Bronchial epithelial cell (primary cell): ENCODE data around the gene EXOC1. TPM values are rescaled to one million over a fixed set of nuclear protein-coding genes. Genes with fewer than 3 reads are reported as not detected.
A peak's percentile ranks its signal among the peaks of the same experiment; 100 is the strongest.

ENCODE experiments used
- DNase-seq: peaks from one replicate; pipeline ENCODE4 v3.0.0-alpha.2; 2010; ENCODE audit warnings: low read depth
- FAIRE-seq: peaks from 2 replicates; lab custom pipeline; 2011; peaks lifted over from hg19 to GRCh38; lab: Jason Lieb, UNC
- H3K27me3 ChIP-seq: 2 replicates; pipeline ENCODE4 v1.5.1; 2011; ENCODE audit warnings: low read length; ENCODE audit not compliant: control insufficient read depth, insufficient read depth
- H3K36me3 ChIP-seq: 2 replicates; pipeline ENCODE4 v1.5.1; 2011; ENCODE audit warnings: low read length; ENCODE audit not compliant: control insufficient read depth, insufficient read depth
- H3K4me3 ChIP-seq: 2 replicates; pipeline ENCODE4 v1.5.1; 2011; ENCODE audit warnings: mild to moderate bottlenecking, low read depth, low read length, control low read depth
- total RNA-seq: library from RNA; depleted of rRNA; stranded (reverse); fragments of >200 nt; gene quantifications from 2 replicates; pipeline ENCODE4 v1.2.1, GENCODE V29; 2014
- TF ChIP-seq, protein P1 (sequence below): IDR thresholded peaks from 2 replicates; pipeline ENCODE4 v1.5.1; 2011; ENCODE audit warnings: mild to moderate bottlenecking, moderate library complexity, low read length, control low read depth, inconsistent platforms; ENCODE audit not compliant: insufficient read depth, severe bottlenecking

Gene EXOC1
- total RNA-seq, 1 donor from 2014 or later, result 36.9 TPM

DNA sequence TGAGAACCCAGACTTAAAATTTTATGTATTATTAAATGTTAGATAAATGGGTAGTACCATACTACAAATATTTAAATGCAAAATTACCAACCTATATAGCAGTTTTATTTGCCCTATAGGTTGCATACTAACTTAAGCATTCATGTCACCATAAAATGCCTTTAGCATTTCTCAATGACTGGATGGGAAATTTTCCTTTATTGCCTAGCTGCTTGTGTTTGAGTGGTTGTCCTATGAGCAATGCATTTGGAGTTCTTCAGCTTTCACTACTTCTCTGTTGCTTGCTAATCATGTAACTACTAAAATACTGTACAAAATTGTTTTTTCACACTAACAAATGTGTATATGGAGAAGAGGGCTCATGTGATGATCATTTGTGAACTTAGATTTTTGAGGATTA, 51.1 kb downstream of the EXOC1 start:
- TF ChIP-seq, protein P1, sequence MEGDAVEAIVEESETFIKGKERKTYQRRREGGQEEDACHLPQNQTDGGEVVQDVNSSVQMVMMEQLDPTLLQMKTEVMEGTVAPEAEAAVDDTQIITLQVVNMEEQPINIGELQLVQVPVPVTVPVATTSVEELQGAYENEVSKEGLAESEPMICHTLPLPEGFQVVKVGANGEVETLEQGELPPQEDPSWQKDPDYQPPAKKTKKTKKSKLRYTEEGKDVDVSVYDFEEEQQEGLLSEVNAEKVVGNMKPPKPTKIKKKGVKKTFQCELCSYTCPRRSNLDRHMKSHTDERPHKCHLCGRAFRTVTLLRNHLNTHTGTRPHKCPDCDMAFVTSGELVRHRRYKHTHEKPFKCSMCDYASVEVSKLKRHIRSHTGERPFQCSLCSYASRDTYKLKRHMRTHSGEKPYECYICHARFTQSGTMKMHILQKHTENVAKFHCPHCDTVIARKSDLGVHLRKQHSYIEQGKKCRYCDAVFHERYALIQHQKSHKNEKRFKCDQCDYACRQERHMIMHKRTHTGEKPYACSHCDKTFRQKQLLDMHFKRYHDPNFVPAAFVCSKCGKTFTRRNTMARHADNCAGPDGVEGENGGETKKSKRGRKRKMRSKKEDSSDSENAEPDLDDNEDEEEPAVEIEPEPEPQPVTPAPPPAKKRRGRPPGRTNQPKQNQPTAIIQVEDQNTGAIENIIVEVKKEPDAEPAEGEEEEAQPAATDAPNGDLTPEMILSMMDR, result no peak
- Histone ChIP-seq H3K27me3 (no peaks in the 10 kb centered on the region), H3K36me3 (no peaks in the 10 kb centered on the region), H3K4me3 (no peak overlapping the region)
- DNase-seq (no peak), FAIRE-seq (no peak)

DNA sequence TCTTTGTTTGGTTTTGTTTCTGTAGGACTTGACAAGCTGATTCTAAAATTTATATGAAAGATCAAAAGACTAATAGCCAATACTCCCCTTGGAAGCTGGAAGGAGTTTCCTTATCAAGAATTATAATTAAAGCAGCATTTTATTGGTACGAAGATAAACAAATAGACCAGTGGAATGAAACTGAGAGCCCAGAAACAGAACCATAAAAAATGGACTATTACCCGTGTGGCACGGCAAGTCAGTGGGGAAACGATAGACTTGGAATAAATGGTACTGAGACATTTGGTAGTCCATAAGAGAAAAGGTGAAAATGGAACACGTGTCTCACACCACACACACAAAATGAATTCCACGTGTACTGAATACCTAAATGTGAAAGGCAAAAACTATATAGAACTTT, 52.9 kb downstream of the EXOC1 start:
- no peaks in the 10 kb centered on the region for H3K27me3 ChIP-seq
- TF ChIP-seq, protein P1, result no peak
- no peak for FAIRE-seq

DNA sequence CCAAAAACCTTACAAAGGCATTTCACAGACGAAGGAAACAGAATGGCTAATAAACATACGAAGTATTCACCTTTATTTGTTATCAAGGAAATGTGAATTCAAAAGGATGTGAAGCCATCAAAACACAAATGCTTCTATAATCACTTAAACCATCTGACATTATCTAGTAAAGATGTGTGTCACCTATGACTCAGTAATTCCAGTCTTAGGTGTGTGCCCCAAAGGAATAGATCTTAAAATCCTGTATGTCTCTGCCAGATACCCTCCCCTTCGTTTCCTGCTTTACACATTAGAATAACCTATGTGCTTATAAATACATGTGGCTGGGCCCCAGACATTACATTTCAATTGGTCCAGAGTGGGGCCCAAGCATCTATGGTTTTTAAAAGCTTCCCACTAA, 53.5 kb downstream of the EXOC1 start:
- no peak overlapping the region for H3K4me3 ChIP-seq
- peak; percentile 87 for DNase-seq
- H3K36me3 ChIP-seq, result no peaks in the 10 kb centered on the region
- FAIRE-seq, result no peak
- TF ChIP-seq, protein P1, result no peak
- no peaks in the 10 kb centered on the region for H3K27me3 ChIP-seq

More for the DNA sequence above, 52.9 kb downstream of the EXOC1 start:
- H3K36me3 ChIP-seq, result no peaks in the 10 kb centered on the region
- DNase-seq, result no peak
- no peak overlapping the region for H3K4me3 ChIP-seq

DNA sequence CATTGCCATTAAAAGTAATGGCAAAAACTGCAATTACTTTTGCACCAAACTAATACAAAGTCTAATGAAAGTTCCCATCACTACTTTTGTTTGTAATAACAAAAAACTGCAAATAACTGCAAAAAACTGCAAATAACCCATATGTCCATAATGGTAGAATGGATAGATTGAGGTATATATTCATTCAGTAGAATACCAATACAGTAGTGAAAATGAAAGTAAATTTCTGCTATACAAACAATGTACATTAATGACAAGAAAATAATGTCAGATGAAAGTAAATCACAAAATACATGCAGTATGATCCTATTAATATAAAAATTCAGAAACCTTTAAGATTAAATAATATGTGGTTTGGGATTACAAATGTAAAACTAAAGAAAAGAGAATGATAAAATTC, 54.0 kb downstream of the EXOC1 start:
- DNase-seq (no peak), FAIRE-seq (no peak)
- H3K36me3 ChIP-seq, result no peaks in the 10 kb centered on the region
- TF ChIP-seq, protein P1, result no peak
- H3K4me3 ChIP-seq, result no peak overlapping the region
- H3K27me3 ChIP-seq, result no peaks in the 10 kb centered on the region

DNA sequence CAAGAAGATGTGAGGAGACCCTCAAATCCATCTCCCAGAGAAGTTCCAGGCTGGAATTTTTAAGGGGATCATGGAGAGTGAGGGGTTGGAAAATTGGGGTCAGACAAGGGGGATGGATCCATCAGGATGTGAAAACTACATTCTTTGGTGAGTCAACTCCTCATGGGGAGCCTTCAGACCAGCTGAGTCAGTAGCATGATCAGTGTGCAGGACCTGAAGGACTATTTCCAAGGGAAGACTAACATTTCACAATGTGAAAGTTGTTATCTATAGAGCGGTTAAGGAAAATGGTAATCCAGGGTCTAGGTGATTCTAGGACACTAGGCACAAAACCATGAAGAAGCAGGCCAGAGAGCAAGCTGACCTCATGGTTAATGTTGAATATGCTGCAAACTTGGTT, 56.7 kb downstream of the EXOC1 start:
- DNase-seq (peak; percentile 62), FAIRE-seq (no peak)
- no peaks in the 10 kb centered on the region for H3K36me3 ChIP-seq
- H3K4me3 ChIP-seq, result no peak overlapping the region
- TF ChIP-seq, protein P1, result no peak
- H3K27me3 ChIP-seq, result no peaks in the 10 kb centered on the region

DNA sequence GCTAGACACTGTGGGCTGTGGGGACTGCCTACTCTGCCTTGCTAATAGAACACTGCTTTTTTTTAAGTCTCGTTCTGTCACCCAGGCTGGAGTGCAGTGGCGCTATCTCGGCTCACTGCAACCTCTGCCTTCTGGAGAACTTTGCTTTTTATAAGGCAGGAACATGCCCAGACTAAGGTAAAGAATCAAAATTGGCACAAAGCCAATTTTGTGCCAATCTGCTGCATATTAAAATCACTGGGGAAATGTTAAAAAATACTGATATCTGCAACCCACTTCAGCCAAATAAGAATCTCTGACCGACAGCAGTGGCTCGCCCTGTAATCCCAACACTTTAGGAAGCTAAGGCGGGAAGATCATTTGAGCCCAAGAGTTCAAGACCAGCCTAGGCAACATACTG, 58.8 kb downstream of the EXOC1 start:
- DNase-seq (peak; percentile 35), FAIRE-seq (no peak)
- Histone ChIP-seq H3K27me3 (no peaks in the 10 kb centered on the region), H3K4me3 (no peak overlapping the region), H3K36me3 (no peaks in the 10 kb centered on the region)
- TF ChIP-seq, protein P1, result no peak
